CD4-positive, alpha-beta T cell treated with Interleukin-15 for 4 hours (primary cell): ENCODE results near the gene ETV3.

Experiments
- DNase-seq: peaks from one replicate; pipeline ENCODE4 v3.0.0-alpha.2; 2020; ENCODE audit warnings: low spot score

ETV3 gene

DNA sequence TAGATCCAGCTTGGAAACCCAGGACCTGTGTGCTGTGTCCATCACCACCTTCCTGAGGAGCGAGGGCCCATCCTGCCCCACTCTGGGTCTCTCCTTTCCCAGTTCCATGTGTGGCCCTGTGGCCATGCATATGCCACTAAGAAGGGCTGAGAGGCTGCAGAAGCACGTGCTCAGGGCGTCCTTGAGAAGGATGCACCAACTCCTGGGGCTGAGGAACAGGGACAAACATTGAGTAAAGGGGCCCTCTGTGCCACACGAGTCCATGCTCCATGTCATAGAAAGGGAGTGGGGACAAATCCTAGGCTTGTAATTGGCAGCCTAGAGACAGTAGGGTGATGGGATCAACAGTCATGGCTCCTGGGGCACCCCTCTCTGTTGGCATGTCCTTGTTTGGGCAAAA is 47.0 kb downstream of the ETV3 start:
- DNase-seq, result no peak

DNA sequence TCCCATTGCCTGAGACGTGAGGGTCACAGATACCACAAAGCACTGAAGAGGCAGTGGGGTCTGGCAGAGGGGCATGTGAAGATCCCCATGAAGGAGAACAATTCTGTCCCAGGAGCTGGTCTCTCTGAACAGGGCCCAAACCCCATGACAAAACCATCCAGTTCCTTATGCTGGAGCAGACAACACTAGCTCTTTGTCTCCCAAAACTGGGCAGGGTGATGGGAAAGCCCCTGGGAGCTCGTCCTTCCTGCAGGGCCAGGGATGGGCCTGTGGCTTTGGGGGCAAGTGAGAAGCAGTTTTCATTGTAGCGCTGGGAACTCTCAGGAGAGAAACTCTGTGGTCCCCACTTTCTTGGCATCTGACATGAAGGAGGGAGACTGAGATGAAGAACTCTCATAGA is 47.4 kb downstream of the ETV3 start:
- no peak for DNase-seq

- DNase-seq, result peak; percentile 82
These were observed 48.0 kb downstream of the ETV3 start for GRCh38 chr1:157090196-157090647.

GRCh38 chr1:157089789-157090188 is 48.4 kb downstream of the ETV3 start:
- no peak for DNase-seq

DNA sequence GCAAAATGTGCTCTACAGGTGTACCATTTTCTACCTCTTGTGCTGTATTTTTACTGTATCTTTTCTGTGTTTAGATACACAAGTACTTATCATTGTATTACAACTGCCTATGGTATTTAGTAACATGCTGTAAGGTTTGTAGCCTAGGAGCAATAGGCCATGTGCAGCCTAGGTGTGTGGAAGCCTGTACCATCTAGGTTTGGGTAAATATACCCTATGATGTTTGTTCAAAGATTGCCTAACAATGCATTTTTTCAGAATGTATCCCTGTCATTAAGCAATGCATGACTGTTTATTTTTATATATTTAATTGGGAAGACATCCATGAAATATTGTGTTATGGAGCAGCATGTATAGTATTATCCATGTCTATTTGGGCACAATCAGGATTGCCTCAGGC is 49.6 kb downstream of the ETV3 start:
- DNase-seq, result no peak

GRCh38 chr1:157087030-157087429 is 51.2 kb downstream of the ETV3 start:
- DNase-seq, result no peak

DNA sequence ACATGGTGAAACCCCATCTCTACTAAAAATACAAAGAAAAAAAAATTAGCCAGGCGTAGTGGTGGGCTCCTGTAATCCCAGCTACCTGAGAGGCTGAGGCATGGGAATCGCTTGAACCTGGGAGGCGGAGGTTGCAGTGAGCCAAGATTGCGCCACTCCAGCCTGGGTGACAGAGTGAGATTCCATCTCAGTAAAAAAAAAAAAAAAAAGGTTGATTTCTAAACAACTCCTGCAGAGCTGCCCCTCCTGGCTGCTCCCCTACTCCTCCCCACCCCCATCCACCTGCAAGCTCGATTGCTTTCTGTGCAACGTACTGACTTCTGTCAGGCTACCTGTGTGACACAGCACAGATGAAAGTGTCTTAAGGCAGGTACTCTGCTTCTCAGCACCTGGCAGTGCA is 51.9 kb downstream of the ETV3 start:
- no peak for DNase-seq

- DNase-seq, result no peak
These were observed 52.8 kb downstream of the ETV3 start for GRCh38 chr1:157085421-157085820.

DNA sequence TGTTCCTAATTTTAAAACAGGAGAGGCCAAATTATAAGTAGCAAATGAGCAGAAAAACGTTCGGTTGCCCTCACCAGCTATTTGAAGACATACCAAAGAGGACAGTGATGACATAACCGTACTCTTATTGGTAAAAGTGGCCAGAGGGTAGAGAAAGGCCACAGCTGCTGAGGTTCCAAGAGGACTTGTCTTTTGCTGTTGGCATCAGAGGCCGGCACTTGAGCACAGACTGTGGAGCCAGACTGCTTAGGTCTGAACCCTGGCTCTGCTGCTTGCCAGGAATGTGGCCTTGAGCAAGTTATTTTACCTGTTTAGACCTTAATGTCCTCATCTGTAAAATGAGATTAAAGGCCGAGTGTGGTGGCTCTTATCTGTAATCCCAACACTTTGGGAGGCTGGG is 53.5 kb downstream of the ETV3 start:
- DNase-seq, result no peak

DNA sequence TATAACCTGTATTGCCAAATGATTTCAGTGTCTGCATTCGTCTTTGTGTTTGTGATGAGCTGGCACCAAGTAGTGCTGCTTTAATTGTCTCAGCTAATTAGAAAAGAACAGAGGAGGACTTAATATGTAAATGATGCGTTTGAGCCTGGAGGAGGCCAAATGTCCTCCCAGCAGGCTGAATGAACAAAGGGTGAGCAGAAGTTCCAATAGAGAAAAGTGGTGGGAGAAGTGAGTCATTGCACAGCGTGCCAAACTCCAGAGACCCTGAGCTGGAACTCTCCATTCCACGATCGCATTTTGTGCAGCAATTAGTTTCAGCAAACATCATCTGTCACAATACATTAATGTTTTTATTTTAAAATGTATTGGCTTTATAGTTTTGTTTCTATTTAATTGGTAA is 56.5 kb downstream of the ETV3 start:
- no peak for DNase-seq

DNA sequence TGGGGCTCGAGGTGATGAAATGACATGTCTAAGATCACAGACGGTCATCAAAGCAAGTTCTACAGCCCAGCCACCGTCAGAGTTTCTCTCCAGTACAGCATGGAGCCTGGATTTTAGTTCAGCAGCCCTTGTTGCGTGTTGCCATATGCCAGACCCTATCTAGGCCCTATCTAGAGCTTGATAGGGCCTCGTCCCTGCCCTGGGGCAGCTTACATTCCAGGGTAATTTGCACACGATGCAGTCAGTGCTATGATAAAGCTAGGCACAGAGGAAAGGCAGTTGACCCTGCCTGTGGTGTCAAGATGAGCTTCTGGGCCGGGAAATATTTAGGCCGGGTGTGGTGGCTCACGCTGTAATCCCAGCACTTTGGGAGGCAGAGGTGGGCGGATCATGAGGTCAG is 57.5 kb downstream of the ETV3 start:
- DNase-seq, result no peak

GRCh38 chr1:157077394-157077793 is 60.8 kb downstream of the ETV3 start:
- DNase-seq, result no peak

- peak; percentile 13 for DNase-seq
These were observed 64.1 kb downstream of the ETV3 start for GRCh38 chr1:157073944-157074685.
